HEK293 (cell line): Measurements from ENCODE around the gene PIK3CD.
A peak's percentile ranks its signal among the peaks of the same experiment; 100 is the strongest.

Experiments used
- CTCF ChIA-PET: fragments of 350-600 bp; formaldehyde crosslinking; extraction: SDS; loops from one replicate; lab custom pipeline; 2021; ENCODE audit warnings: antibody characterized with exemption; lab: Yijun Ruan, JAX
- POLR2A ChIA-PET: fragments of 300-600 bp; formaldehyde crosslinking; extraction: SDS; loops from one replicate; lab custom pipeline; 2020; ENCODE audit warnings: antibody characterized with exemption, inconsistent platforms; lab: Yijun Ruan, JAX
- H3K27ac ChIP-seq: fragments of 200-500 bp; sonication (Bioruptor generic); 2 replicates; pipeline ENCODE4 v1.5.1; 2014; ENCODE audit warnings: low read depth, low read length, control low read depth, inconsistent platforms; ENCODE audit errors: extremely low read depth
- H3K36me3 ChIP-seq, 2 experiments: fragments of 200-500 bp in 1 of 2; sonication (Bioruptor generic) in 1 of 2; 1 replicate in 1 of 2; 2 replicates in 1 of 2; pipeline ENCODE4 v1.5.1; 2014 to 2017; ENCODE audit warnings: inconsistent platforms in 2 of 2, low read length in 2 of 2; ENCODE audit not compliant: control insufficient read depth in 2 of 2, insufficient read depth in 1 of 2
- H3K4me1 ChIP-seq: fragments of 200-500 bp; sonication (Bioruptor generic); 2 replicates; pipeline ENCODE4 v1.5.1; 2014; ENCODE audit warnings: mild to moderate bottlenecking, low read length, inconsistent platforms; ENCODE audit not compliant: control insufficient read depth, insufficient read depth
- H3K4me3 ChIP-seq: 2 replicates; pipeline ENCODE4 v1.5.1; 2011; ENCODE audit warnings: low read depth, mild to moderate bottlenecking, control low read depth, low read length, moderate library complexity
- H3K9me3 ChIP-seq: fragments of 200-500 bp; sonication (Bioruptor generic); 2 replicates; pipeline ENCODE4 v1.5.1; 2014; ENCODE audit warnings: low read depth, low read length, inconsistent platforms; ENCODE audit not compliant: control insufficient read depth, insufficient read depth
- EGR2 ChIP-seq: fragments of 450-650 bp; formaldehyde crosslinking; IDR thresholded peaks from 2 replicates; pipeline ENCODE4 v1.5.1; 2016; ENCODE audit warnings: low read depth, missing biosample characterization, missing genetic modification characterization
- GLIS1 ChIP-seq: fragments of 450-650 bp; formaldehyde crosslinking; IDR thresholded peaks from 2 replicates; pipeline ENCODE4 v1.5.1; 2016; ENCODE audit warnings: missing biosample characterization, missing genetic modification characterization
- KLF7 ChIP-seq: fragments of 450-650 bp; formaldehyde crosslinking; IDR thresholded peaks from 2 replicates; pipeline ENCODE4 v1.5.1; 2016; ENCODE audit warnings: missing biosample characterization, missing genetic modification characterization, borderline replicate concordance
- MZF1 ChIP-seq: fragments of 450-650 bp; formaldehyde crosslinking; IDR thresholded peaks from 2 replicates; pipeline ENCODE4 v1.5.1; 2017; ENCODE audit warnings: missing biosample characterization, missing genetic modification characterization, borderline replicate concordance
- ZBTB21 ChIP-seq: fragments of 450-650 bp; formaldehyde crosslinking; IDR thresholded peaks from 2 replicates; pipeline ENCODE4 v1.5.1; 2017; ENCODE audit warnings: missing biosample characterization, missing genetic modification characterization
- ZBTB7A ChIP-seq: fragments of 450-650 bp; formaldehyde crosslinking; IDR thresholded peaks from 2 replicates; pipeline ENCODE4 v1.5.1; 2016; ENCODE audit warnings: low read depth, missing biosample characterization, missing genetic modification characterization
- ZIC2 ChIP-seq: fragments of 450-650 bp; formaldehyde crosslinking; IDR thresholded peaks from 2 replicates; pipeline ENCODE4 v1.5.1; 2016; ENCODE audit warnings: missing biosample characterization, missing genetic modification characterization
- ZNF184 ChIP-seq: fragments of 450-650 bp; IDR thresholded peaks from 2 replicates; pipeline ENCODE4 v1.5.1; 2018; ENCODE audit warnings: missing biosample characterization, mild to moderate bottlenecking, missing genetic modification characterization
- ZNF214 ChIP-seq: fragments of 450-650 bp; formaldehyde crosslinking; IDR thresholded peaks from 2 replicates; pipeline ENCODE4 v1.5.1; 2017; ENCODE audit warnings: missing biosample characterization, mild to moderate bottlenecking, missing genetic modification characterization, borderline replicate concordance
- ZNF341 ChIP-seq: fragments of 450-650 bp; formaldehyde crosslinking; IDR thresholded peaks from 2 replicates; pipeline ENCODE4; 2016; ENCODE audit warnings: low read depth, missing biosample characterization, missing genetic modification characterization
- ZNF350 ChIP-seq: fragments of 450-650 bp; formaldehyde crosslinking; IDR thresholded peaks from 2 replicates; pipeline ENCODE4 v1.5.0; 2017; ENCODE audit warnings: missing biosample characterization, mild to moderate bottlenecking, missing genetic modification characterization
- ZNF394 ChIP-seq: fragments of 450-650 bp; formaldehyde crosslinking; IDR thresholded peaks from 2 replicates; pipeline ENCODE4 v1.5.1; 2016; ENCODE audit warnings: missing biosample characterization, missing genetic modification characterization, mild to moderate bottlenecking, moderate library complexity, borderline replicate concordance
- ZNF623 ChIP-seq: fragments of 450-650 bp; formaldehyde crosslinking; IDR thresholded peaks from 2 replicates; pipeline ENCODE4 v1.5.1; 2016; ENCODE audit warnings: missing biosample characterization, missing genetic modification characterization
- ZNF645 ChIP-seq: fragments of 450-650 bp; formaldehyde crosslinking; IDR thresholded peaks from 2 replicates; pipeline ENCODE4; 2016; ENCODE audit warnings: missing biosample characterization, missing genetic modification characterization
- ZNF830 ChIP-seq: fragments of 450-650 bp; IDR thresholded peaks from 2 replicates; pipeline ENCODE4 v1.5.0; 2018; ENCODE audit warnings: missing biosample characterization, missing genetic modification characterization, low read depth, mild to moderate bottlenecking, moderate library complexity
- ZNF837 ChIP-seq: fragments of 450-650 bp; formaldehyde crosslinking; IDR thresholded peaks from 2 replicates; pipeline ENCODE4 v1.5.1; 2016; ENCODE audit warnings: missing biosample characterization, missing genetic modification characterization
- TF ChIP-seq, protein P1 (sequence below): fragments of 450-650 bp; formaldehyde crosslinking; IDR thresholded peaks from 2 replicates; pipeline ENCODE4 v1.5.0; 2017; ENCODE audit warnings: missing biosample characterization, missing genetic modification characterization, borderline replicate concordance
- TF ChIP-seq, protein P2 (sequence below): sonication (generic); formaldehyde crosslinking; IDR thresholded peaks from 2 replicates; pipeline ENCODE4 v1.8.1; 2022; ENCODE audit warnings: mild to moderate bottlenecking, moderate library complexity, missing genetic modification reagents
- TF ChIP-seq, protein P3 (sequence below): fragments of 450-650 bp; formaldehyde crosslinking; optimal IDR thresholded peaks from 2 replicates; pipeline ENCODE3; 2016; ENCODE audit warnings: missing biosample characterization, mild to moderate bottlenecking, missing genetic modification characterization
- TF ChIP-seq, protein P4 (sequence below): fragments of 450-650 bp; formaldehyde crosslinking; conservative IDR thresholded peaks from 2 replicates; pipeline ENCODE4 v1.5.1; 2016; ENCODE audit warnings: low read depth, missing biosample characterization, missing genetic modification characterization

PIK3CD gene

GRCh38 chr1:9753121-9753531 lies 101.6 kb downstream of the PIK3CD start (continued):
- no peak for TF ChIP-seq ZNF830
- TF ChIP-seq ZNF184 (tag by site-specific recombination), result no peak
- TF ChIP-seq ZNF341 (tag by site-specific recombination), result no peak
- peak; percentile 31; the same call in 1 of the 2 replicates for TF ChIP-seq ZIC2 (tag by site-specific recombination)
- TF ChIP-seq KLF7 (tag by site-specific recombination), result no peak
- 0 out of 2 replicates have a peak, but pooled peaks have one; percentile 7 for TF ChIP-seq GLIS1 (tag by site-specific recombination)
- TF ChIP-seq ZBTB21 (tag by site-specific recombination), result no peak
- TF ChIP-seq ZNF623 (tag by site-specific recombination), result no peak
- TF ChIP-seq, protein P1, sequence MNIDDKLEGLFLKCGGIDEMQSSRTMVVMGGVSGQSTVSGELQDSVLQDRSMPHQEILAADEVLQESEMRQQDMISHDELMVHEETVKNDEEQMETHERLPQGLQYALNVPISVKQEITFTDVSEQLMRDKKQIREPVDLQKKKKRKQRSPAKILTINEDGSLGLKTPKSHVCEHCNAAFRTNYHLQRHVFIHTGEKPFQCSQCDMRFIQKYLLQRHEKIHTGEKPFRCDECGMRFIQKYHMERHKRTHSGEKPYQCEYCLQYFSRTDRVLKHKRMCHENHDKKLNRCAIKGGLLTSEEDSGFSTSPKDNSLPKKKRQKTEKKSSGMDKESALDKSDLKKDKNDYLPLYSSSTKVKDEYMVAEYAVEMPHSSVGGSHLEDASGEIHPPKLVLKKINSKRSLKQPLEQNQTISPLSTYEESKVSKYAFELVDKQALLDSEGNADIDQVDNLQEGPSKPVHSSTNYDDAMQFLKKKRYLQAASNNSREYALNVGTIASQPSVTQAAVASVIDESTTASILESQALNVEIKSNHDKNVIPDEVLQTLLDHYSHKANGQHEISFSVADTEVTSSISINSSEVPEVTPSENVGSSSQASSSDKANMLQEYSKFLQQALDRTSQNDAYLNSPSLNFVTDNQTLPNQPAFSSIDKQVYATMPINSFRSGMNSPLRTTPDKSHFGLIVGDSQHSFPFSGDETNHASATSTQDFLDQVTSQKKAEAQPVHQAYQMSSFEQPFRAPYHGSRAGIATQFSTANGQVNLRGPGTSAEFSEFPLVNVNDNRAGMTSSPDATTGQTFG (tag by site-specific recombination), result no peak
- TF ChIP-seq, protein P2, sequence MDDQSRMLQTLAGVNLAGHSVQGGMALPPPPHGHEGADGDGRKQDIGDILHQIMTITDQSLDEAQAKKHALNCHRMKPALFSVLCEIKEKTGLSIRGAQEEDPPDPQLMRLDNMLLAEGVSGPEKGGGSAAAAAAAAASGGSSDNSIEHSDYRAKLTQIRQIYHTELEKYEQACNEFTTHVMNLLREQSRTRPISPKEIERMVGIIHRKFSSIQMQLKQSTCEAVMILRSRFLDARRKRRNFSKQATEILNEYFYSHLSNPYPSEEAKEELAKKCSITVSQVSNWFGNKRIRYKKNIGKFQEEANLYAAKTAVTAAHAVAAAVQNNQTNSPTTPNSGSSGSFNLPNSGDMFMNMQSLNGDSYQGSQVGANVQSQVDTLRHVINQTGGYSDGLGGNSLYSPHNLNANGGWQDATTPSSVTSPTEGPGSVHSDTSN (CRISPR knock-in tag), result no peak
- TF ChIP-seq ZNF394 (tag by site-specific recombination), result no peak
- TF ChIP-seq, protein P3, sequence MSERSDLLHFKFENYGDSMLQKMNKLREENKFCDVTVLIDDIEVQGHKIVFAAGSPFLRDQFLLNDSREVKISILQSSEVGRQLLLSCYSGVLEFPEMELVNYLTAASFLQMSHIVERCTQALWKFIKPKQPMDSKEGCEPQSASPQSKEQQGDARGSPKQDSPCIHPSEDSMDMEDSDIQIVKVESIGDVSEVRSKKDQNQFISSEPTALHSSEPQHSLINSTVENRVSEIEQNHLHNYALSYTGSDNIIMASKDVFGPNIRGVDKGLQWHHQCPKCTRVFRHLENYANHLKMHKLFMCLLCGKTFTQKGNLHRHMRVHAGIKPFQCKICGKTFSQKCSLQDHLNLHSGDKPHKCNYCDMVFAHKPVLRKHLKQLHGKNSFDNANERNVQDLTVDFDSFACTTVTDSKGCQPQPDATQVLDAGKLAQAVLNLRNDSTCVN (tag by site-specific recombination), result no peak

DNA sequence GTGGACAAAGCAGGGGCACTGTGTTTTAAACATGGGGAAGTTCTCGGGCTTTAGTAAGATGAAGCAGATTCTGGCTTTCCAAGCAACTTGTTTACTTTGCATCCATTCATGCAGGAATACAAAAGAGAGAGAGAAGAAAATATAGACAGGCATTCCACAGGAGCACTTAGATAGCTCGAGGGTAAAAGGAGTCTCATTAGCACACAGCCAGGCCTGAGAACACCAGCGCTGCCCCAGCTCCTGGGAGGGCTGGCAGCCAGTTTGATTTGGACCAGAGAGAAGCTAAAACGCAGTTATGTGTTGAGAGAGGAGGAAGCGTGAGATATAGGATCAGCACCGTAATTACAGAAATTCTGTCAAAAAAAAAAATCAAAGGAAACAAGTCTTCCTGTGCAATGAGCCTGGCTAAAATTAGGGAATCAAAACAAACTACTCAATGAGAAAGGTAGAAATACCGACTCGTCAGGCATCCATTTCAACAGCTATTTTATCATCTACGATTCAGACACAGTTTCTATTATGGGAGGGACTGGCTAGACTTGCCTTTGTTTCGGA lies 104.0 kb downstream of the PIK3CD start:
- Histone ChIP-seq H3K27ac (no peak overlapping the region), H3K36me3 (peaks cover 5 to 41% of the 10 kb centered on the region in 2 experiments; a peak in 2 of 3 replicates), H3K4me3 (no peak overlapping the region), H3K9me3 (no peaks in the 10 kb centered on the region), H3K4me1 (peaks cover 6% of the 10 kb centered on the region)
- POLR2A ChIA-PET, result no interaction called here
- CTCF ChIA-PET, result interaction anchor here (0.7 to 1.6 kb wide), 3 partner anchors 29 to 129 kb away, joined by 3 read pairs; no protein-coding TSS in a partner anchor
- TF ChIP-seq, protein P4, sequence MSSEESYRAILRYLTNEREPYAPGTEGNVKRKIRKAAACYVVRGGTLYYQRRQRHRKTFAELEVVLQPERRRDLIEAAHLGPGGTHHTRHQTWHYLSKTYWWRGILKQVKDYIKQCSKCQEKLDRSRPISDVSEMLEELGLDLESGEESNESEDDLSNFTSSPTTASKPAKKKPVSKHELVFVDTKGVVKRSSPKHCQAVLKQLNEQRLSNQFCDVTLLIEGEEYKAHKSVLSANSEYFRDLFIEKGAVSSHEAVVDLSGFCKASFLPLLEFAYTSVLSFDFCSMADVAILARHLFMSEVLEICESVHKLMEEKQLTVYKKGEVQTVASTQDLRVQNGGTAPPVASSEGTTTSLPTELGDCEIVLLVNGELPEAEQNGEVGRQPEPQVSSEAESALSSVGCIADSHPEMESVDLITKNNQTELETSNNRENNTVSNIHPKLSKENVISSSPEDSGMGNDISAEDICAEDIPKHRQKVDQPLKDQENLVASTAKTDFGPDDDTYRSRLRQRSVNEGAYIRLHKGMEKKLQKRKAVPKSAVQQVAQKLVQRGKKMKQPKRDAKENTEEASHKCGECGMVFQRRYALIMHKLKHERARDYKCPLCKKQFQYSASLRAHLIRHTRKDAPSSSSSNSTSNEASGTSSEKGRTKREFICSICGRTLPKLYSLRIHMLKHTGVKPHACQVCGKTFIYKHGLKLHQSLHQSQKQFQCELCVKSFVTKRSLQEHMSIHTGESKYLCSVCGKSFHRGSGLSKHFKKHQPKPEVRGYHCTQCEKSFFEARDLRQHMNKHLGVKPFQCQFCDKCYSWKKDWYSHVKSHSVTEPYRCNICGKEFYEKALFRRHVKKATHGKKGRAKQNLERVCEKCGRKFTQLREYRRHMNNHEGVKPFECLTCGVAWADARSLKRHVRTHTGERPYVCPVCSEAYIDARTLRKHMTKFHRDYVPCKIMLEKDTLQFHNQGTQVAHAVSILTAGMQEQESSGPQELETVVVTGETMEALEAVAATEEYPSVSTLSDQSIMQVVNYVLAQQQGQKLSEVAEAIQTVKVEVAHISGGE (tag by site-specific recombination), result no peak
- TF ChIP-seq MZF1 (tag by site-specific recombination), result no peak
- no peak for TF ChIP-seq ZBTB7A (tag by site-specific recombination)
- TF ChIP-seq EGR2 (tag by site-specific recombination), result no peak
- TF ChIP-seq ZNF645 (tag by site-specific recombination), result no peak
- no peak for TF ChIP-seq ZNF350 (tag by site-specific recombination)
- no peak for TF ChIP-seq ZNF214 (tag by site-specific recombination)
- TF ChIP-seq ZNF837 (tag by site-specific recombination), result no peak
